Measurements from ENCODE around the gene FADD.

- TF ChIP-seq CTCF (IDR thresholded peaks at IDR 0.05), result no peak
- no peak for TF ChIP-seq POLR2A (IDR thresholded peaks at IDR 0.05)
These were observed 38.6 kb downstream of the FADD start for GRCh38 chr11:70241709-70242108.

All from body of pancreas (tissue), 4 donors.